ENCODE measurements around the gene MYORG.
"Not testable (repeated sequence)": the region's sequence is repeated elsewhere in the genome, so short reads cannot be mapped to it uniquely, and the experiment has no call there.

Gene MYORG

DNA sequence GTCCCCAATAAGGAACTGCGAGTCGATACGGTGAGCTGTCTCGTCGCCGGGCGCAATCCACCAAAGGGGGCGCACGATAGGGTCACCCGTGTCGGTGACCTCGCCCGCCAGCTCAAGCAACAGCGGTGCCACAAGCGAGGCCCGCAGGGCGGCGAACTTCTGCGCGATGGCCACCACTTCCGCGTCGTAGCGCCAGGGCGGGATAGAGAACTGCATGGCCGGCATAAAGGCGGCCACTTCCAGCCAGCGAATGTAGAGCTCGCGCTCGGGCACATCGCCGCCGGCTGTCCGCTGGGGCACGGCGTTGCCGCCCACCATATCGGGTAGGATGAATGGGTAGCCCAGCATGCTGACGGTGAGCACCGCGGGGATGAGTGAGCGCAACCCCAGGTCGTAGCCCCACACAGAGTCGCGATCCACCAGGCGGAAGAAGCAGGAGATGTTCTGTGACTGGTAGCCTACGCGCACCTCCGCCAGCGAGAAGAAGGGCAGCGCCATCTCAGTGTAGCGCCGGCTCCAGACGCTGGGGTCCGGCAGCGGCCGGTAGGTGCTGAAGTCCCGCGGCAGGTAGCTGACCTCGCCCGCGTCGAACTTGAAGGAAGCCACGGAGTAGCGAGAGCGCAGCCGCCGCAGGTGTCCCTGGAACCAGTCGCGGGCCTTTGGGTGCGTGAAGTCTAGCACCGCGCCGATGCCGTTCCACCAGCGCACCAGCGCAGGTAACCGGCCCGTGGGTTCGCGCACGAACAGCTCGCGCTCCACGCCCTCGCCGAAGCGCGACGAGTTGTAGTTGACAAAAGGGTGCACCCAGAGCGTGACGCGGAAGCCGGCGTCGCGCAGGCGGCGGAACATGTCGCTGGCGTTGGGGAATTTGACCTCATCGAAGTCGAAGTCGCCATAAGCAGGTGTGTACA is 5.5 kb downstream of the MYORG start:
- H2AFZ ChIP-seq (ENCODE audit: low read depth, low read length): no peak overlapping the region
- no peaks in the 10 kb centered on the region for H4K20me1 ChIP-seq (ENCODE audit: insufficient read depth, low read length)
- H3K9ac ChIP-seq (ENCODE audit: low read length): no peak overlapping the region
- no peak for TF ChIP-seq EZH2phosphoT487 (IDR thresholded peaks at IDR 0.05; ENCODE audit: low read depth)
- TF ChIP-seq, protein P1, sequence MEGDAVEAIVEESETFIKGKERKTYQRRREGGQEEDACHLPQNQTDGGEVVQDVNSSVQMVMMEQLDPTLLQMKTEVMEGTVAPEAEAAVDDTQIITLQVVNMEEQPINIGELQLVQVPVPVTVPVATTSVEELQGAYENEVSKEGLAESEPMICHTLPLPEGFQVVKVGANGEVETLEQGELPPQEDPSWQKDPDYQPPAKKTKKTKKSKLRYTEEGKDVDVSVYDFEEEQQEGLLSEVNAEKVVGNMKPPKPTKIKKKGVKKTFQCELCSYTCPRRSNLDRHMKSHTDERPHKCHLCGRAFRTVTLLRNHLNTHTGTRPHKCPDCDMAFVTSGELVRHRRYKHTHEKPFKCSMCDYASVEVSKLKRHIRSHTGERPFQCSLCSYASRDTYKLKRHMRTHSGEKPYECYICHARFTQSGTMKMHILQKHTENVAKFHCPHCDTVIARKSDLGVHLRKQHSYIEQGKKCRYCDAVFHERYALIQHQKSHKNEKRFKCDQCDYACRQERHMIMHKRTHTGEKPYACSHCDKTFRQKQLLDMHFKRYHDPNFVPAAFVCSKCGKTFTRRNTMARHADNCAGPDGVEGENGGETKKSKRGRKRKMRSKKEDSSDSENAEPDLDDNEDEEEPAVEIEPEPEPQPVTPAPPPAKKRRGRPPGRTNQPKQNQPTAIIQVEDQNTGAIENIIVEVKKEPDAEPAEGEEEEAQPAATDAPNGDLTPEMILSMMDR (IDR thresholded peaks at IDR 0.05; ENCODE audit: low read depth, low read length): no peak
- H3K79me2 ChIP-seq (ENCODE audit: low read length): no peaks in the 10 kb centered on the region
- peaks cover 6% of the 10 kb centered on the region; the same call in 1 of the 2 replicates for H3K4me1 ChIP-seq (ENCODE audit: low read length)
- no peaks in the 10 kb centered on the region for H3K36me3 ChIP-seq (replicated peaks; ENCODE audit: low read depth, low read length)
- H3K27ac ChIP-seq (ENCODE audit: low read length): no peak overlapping the region
- H3K4me2 ChIP-seq (ENCODE audit: low read length): no peak overlapping the region
- no peaks in the 10 kb centered on the region for H3K27me3 ChIP-seq (ENCODE audit: low read depth, low read length)
- H3K4me3 ChIP-seq (ENCODE audit: low read length): no peak overlapping the region
- H3K9me3 ChIP-seq (ENCODE audit: insufficient read depth, low read length): no peaks in the 10 kb centered on the region

DNA sequence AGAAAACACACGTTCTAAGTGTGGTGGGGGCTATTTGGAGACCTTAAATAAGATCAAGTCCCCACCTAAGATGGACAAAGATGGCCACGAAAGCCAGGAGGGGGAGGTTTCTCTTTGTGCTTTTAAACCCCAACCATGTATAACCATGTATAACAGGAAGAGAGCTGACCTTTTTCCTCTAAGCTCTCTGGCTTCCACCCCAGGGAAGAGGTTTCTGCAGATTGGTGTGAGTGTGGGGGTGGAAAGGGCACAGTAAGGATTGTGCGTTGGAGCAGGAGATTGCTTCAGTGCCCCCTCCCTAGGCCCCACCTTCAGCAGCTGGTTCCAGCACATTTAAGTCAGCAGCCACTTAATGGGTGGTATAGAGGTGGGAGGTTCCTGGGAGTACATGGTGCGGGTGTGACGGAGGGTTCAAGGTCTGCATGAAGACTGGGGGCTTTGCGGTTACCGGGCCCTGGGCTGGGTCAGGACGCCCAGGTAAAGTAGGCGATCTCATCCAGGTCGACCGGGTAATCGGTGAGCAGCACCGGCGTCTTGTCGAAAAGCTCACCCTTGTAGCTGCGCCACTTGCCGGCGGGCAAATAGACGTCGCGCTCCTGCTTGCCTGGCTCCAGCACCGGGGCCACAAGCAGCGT is 6.2 kb downstream of the MYORG start:
- Histone ChIP-seq H3K79me2 (ENCODE audit: low read length) (no peaks in the 10 kb centered on the region), H4K20me1 (ENCODE audit: insufficient read depth, low read length) (no peaks in the 10 kb centered on the region), H3K27me3 (ENCODE audit: low read depth, low read length) (no peaks in the 10 kb centered on the region), H3K36me3 (replicated peaks; ENCODE audit: low read depth, low read length) (no peaks in the 10 kb centered on the region), H3K9me3 (ENCODE audit: insufficient read depth, low read length) (no peaks in the 10 kb centered on the region), H3K27ac (ENCODE audit: low read length) (no peak overlapping the region), H3K4me3 (ENCODE audit: low read length) (no peak overlapping the region), H3K4me2 (ENCODE audit: low read length) (no peak overlapping the region), H3K4me1 (ENCODE audit: low read length) (peaks cover under 1% of the 10 kb centered on the region; the same call in 1 of the 2 replicates), H2AFZ (ENCODE audit: low read depth, low read length) (no peak overlapping the region), H3K9ac (ENCODE audit: low read length) (no peak overlapping the region)
- TF ChIP-seq, protein P1 (IDR thresholded peaks at IDR 0.05; ENCODE audit: low read depth, low read length): no peak
- no peak for TF ChIP-seq EZH2phosphoT487 (IDR thresholded peaks at IDR 0.05; ENCODE audit: low read depth)

DNA sequence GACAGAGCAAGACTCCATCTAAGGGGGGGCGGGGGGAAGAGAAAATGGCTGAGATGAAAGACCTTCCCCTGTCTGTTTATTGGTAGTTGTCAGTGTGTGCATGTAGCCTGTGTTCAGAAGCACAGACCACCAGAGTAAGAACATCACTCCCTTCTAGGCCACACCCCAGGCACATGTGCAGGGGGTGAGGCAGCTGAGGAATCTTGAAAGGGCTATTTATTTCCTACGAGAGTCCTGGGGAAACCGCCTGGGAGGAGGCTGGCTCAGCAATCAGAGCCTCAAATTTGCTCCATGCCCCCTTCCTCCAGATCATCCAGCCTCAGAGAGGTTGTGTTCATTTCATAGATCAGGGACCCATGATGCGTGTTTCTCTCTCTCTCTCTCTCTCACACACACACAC is 7.1 kb downstream of the MYORG start:
- Histone ChIP-seq H4K20me1 (ENCODE audit: insufficient read depth, low read length) (no peaks in the 10 kb centered on the region), H3K9ac (ENCODE audit: low read length) (no peak overlapping the region), H3K79me2 (ENCODE audit: low read length) (no peaks in the 10 kb centered on the region), H3K9me3 (ENCODE audit: insufficient read depth, low read length) (no peaks in the 10 kb centered on the region), H3K4me3 (ENCODE audit: low read length) (no peak overlapping the region), H3K4me2 (ENCODE audit: low read length) (no peak overlapping the region), H3K27me3 (ENCODE audit: low read depth, low read length) (no peaks in the 10 kb centered on the region), H3K4me1 (ENCODE audit: low read length) (no peaks in the 10 kb centered on the region), H3K36me3 (replicated peaks; ENCODE audit: low read depth, low read length) (no peaks in the 10 kb centered on the region), H3K27ac (ENCODE audit: low read length) (no peak overlapping the region), H2AFZ (ENCODE audit: low read depth, low read length) (no peak overlapping the region)
- TF ChIP-seq, protein P1 (IDR thresholded peaks at IDR 0.05; ENCODE audit: low read depth, low read length): no peak
- no peak for TF ChIP-seq EZH2phosphoT487 (IDR thresholded peaks at IDR 0.05; ENCODE audit: low read depth)

DNA sequence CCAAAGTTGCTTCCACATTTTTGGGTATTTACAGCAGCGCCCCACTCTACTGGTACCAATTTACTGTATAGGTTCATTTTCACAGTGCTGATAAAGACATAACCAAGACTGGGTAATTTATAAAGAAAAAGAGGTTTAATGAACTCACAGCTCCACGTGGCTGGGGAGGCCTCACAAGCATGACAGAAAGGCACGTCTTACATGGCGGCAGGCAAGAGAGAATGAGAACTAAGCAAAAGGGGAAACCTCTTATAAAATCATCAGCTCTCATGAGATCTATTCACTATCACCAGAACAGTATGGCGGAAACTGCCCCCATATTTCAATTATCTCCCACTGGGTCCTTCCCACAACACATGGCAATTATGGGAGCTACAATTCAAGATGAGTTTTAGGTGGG is 7.9 kb downstream of the MYORG start:
- not testable (repeated sequence) for H3K27me3 ChIP-seq (ENCODE audit: low read depth, low read length); H3K4me2 ChIP-seq (ENCODE audit: low read length); H3K9me3 ChIP-seq (ENCODE audit: insufficient read depth, low read length); H3K36me3 ChIP-seq (replicated peaks; ENCODE audit: low read depth, low read length); H2AFZ ChIP-seq (ENCODE audit: low read depth, low read length); H3K4me1 ChIP-seq (ENCODE audit: low read length); H3K27ac ChIP-seq (ENCODE audit: low read length); H3K79me2 ChIP-seq (ENCODE audit: low read length); H3K4me3 ChIP-seq (ENCODE audit: low read length); H3K9ac ChIP-seq (ENCODE audit: low read length); H4K20me1 ChIP-seq (ENCODE audit: insufficient read depth, low read length)

DNA sequence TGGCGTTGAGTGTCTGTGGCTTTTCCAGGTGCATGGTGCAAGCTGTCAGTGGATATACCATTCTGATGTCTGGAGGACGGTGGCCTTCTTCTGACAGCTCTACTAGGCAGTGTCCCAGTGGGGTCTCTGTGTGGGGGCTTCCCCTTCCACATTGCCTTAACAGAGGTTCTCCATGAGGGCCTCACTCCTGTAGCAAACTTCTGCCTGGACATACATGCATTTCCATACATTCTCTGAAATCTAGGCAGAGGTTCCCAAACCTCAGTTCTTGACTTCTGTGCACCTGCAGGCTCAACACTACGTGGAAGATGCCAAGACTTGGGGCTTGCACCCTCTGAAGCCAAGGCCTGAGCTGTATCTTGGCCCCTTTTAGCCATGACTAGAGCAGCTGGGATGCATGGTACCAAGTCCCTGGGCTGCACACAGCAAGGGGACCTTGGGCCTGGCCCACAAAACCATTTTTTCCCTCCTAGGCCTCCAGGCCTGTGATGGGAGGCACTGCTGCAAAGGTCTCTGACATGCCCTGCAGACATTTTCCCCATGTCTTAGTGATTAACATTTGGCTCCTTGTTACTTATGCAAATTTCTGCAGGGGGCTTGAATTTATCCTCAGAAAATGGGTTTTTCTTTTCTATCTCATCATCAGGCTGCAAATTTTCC is 8.8 kb downstream of the MYORG start:
- not testable (repeated sequence) for H3K9ac ChIP-seq (ENCODE audit: low read length); H3K79me2 ChIP-seq (ENCODE audit: low read length); H3K4me1 ChIP-seq (ENCODE audit: low read length); H3K4me3 ChIP-seq (ENCODE audit: low read length); H4K20me1 ChIP-seq (ENCODE audit: insufficient read depth, low read length); H3K9me3 ChIP-seq (ENCODE audit: insufficient read depth, low read length); H3K27me3 ChIP-seq (ENCODE audit: low read depth, low read length); H3K4me2 ChIP-seq (ENCODE audit: low read length); H2AFZ ChIP-seq (ENCODE audit: low read depth, low read length); H3K27ac ChIP-seq (ENCODE audit: low read length); H3K36me3 ChIP-seq (replicated peaks; ENCODE audit: low read depth, low read length)
